NAMALWA (cell line): ENCODE results near the gene MYO1B.
A peak's percentile ranks its signal among the peaks of the same experiment; 100 is the strongest.

Experiments
- DNase-seq: peaks from one replicate; pipeline ENCODE4 v3.0.0-alpha.2; 2015; ENCODE audit warnings: low spot score

Gene MYO1B

GRCh38 chr2:191245046-191245868 lies at the start of gene MYO1B:
Gene MYO1B, plus strand, starts transcription at chr2:191245404. Its CDS starts 31,492 bp downstream, at chr2:191276896.
- no peak for DNase-seq

GRCh38 chr2:191197096-191197495 lies 48.1 kb upstream of the MYO1B start:
- DNase-seq, result no peak

- DNase-seq, result no peak
These were observed 46.9 kb upstream of the MYO1B start for GRCh38 chr2:191198271-191198670.

- DNase-seq, result no peak
These were observed 45.2 kb upstream of the MYO1B start for GRCh38 chr2:191199929-191200512.

- DNase-seq, result no peak
These were observed 44.3 kb upstream of the MYO1B start for GRCh38 chr2:191200910-191201309.

- no peak for DNase-seq
These were observed 42.9 kb upstream of the MYO1B start for GRCh38 chr2:191202209-191202721.

GRCh38 chr2:191202881-191203397 lies 42.3 kb upstream of the MYO1B start:
- no peak for DNase-seq

- no peak for DNase-seq
These were observed 40.8 kb upstream of the MYO1B start for GRCh38 chr2:191204433-191204832.

- no peak for DNase-seq
These were observed 38.4 kb upstream of the MYO1B start for GRCh38 chr2:191206613-191207471.

- DNase-seq, result no peak
These were observed 35.9 kb upstream of the MYO1B start for GRCh38 chr2:191209340-191209739.

- DNase-seq, result no peak
These were observed 33.1 kb upstream of the MYO1B start for GRCh38 chr2:191212119-191212518.

- DNase-seq, result no peak
These were observed 31.9 kb upstream of the MYO1B start for GRCh38 chr2:191213333-191213732.

GRCh38 chr2:191215230-191215629 lies 30.0 kb upstream of the MYO1B start:
- no peak for DNase-seq

- DNase-seq, result no peak
These were observed 29.5 kb upstream of the MYO1B start for GRCh38 chr2:191215666-191216065.

GRCh38 chr2:191217580-191217979 lies 27.6 kb upstream of the MYO1B start:
- no peak for DNase-seq

- DNase-seq, result peak; percentile 76
These were observed 26.8 kb upstream of the MYO1B start for GRCh38 chr2:191218292-191218898.

GRCh38 chr2:191220671-191221070 lies 24.5 kb upstream of the MYO1B start:
- no peak for DNase-seq

GRCh38 chr2:191221666-191222065 lies 23.5 kb upstream of the MYO1B start:
- no peak for DNase-seq

GRCh38 chr2:191222507-191222906 lies 22.7 kb upstream of the MYO1B start:
- DNase-seq, result no peak

GRCh38 chr2:191222952-191223351 lies 22.3 kb upstream of the MYO1B start:
- no peak for DNase-seq

GRCh38 chr2:191225126-191225525 lies 20.1 kb upstream of the MYO1B start:
- DNase-seq, result no peak

GRCh38 chr2:191225690-191226089 lies 19.5 kb upstream of the MYO1B start:
- no peak for DNase-seq
